DND-41 (cell line): Measurements from ENCODE around the gene CNNM2.

Experiments used
- CTCF ChIP-seq: IDR thresholded peaks from 2 replicates; pipeline ENCODE4 v1.5.1; 2012; ENCODE audit warnings: borderline replicate concordance, low read length, moderate library complexity, mild to moderate bottlenecking; ENCODE audit not compliant: poor library complexity, severe bottlenecking; ENCODE audit errors: extremely low read depth
- EZH2 ChIP-seq: IDR thresholded peaks from 3 replicates; pipeline ENCODE4 v1.6.1; 2012; ENCODE audit warnings: borderline replicate concordance, low read depth, mild to moderate bottlenecking, moderate library complexity, low read length, inconsistent platforms; ENCODE audit not compliant: severe bottlenecking

DNA sequence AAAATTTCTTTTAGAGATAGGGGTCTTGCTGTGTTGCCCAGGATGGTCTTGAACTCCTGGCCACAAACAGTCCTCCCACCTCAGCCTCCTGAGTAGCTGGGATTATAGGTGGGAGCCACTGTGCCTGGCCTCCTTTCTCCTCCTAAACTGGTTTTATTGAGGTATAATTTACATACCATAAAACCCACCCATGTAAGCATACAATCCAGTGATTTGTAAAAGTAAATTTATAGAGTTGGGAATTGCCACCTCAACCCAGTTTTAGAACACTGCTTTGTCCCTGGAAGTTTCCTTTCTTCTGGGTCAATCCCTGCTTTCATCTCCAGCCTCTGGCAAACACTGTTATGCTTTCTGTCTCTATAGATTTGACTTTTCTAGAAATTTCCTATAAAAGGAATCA is 49.0 kb downstream of the CNNM2 start:
- TF ChIP-seq CTCF = no peak
- TF ChIP-seq EZH2 = no peak
